Right renal pelvis (tissue), 4 donors: ENCODE results near the gene C17orf75. TPM values are rescaled to one million over a fixed set of nuclear protein-coding genes. Genes with fewer than 3 reads are reported as not detected.
"Not testable (repeated sequence)": the region's sequence is repeated elsewhere in the genome, so short reads cannot be mapped to it uniquely, and the experiment has no call there.

ENCODE experiments used
- DNase-seq, 4 donors: peaks; one replicate each; pipeline ENCODE4 v3.0.0-alpha.2; 2013; ENCODE audit warnings: low read depth in 4 of 4, low spot score in 3 of 4, missing footprints in 1 of 4
- polyA plus RNA-seq, 4 donors: library from polyadenylated mRNA; unstranded; fragments of 120-200 nt; gene quantifications; one replicate each; pipeline ENCODE4 v1.2.1, GENCODE V29; 2013; ENCODE audit not compliant: insufficient read length in 4 of 4

The C17orf75 gene, protein sequence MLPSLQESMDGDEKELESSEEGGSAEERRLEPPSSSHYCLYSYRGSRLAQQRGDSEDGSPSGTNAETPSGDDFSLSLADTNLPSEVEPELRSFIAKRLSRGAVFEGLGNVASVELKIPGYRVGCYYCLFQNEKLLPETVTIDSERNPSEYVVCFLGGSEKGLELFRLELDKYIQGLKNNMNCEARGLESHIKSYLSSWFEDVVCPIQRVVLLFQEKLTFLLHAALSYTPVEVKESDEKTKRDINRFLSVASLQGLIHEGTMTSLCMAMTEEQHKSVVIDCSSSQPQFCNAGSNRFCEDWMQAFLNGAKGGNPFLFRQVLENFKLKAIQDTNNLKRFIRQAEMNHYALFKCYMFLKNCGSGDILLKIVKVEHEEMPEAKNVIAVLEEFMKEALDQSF
- polyA plus RNA-seq: 10 to 100 TPM; 43.0 to 45.3 (median 44.3) TPM

GRCh38 chr17:32341857-32342602 lies at the start of gene C17orf75:
TSS of gene C17orf75 (minus strand) at chr17:32342173. CDS start at chr17:32342139, 34 bp downstream.
- DNase-seq: peak in 3 of 4 donors; percentile 31 to 74 (median 63)

GRCh38 chr17:32388613-32389459 lies 46.9 kb upstream of the C17orf75 start:
- DNase-seq: no peak

DNA sequence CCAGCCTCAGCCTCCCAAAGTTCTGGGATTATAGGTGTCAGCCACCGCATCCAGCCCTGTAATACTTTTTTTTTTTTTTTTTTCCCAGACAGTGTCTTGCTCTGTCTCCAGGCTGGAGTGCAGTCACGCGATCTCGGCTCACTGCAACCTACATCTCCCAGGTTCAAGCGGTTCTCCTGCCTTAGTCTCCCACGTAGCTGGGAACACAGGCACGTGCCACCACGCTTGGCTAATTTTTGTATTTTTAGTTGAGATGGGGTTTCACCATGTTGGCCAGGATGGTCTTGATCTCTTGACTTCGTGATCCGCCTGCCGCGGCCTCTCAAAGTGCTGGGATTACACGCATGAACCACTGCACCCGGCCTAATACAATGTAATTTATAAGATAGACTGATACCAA lies 46.2 kb upstream of the C17orf75 start:
- not testable (repeated sequence) for DNase-seq

GRCh38 chr17:32386844-32387243 lies 44.9 kb upstream of the C17orf75 start:
- DNase-seq: no peak

DNA sequence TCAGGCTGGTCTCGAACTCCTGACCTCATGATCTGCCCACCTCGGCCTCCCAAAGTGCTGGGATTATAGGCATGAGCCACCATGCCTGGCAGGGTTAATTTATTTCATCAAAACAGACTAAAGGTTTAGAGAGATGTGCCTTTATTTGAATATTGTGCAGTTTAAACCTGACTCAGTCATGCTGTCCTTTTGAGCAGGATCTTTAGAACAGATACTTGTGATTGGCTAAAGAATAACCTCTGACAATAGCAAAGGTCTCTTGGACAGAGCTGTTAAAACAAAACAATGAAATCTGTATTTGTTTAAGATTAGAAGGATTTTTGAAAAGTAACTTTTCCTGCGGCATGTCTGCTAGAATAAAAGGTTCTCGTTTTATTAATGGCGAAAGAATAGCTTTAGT lies 44.0 kb upstream of the C17orf75 start:
- no peak for DNase-seq

- DNase-seq: no peak
Measured at GRCh38 chr17:32385121-32385520, 43.1 kb upstream of the C17orf75 start.

- no peak for DNase-seq
Measured at GRCh38 chr17:32383926-32384434, 42.0 kb upstream of the C17orf75 start.

GRCh38 chr17:32382526-32383223 lies 40.7 kb upstream of the C17orf75 start:
- no peak for DNase-seq

GRCh38 chr17:32370426-32370825 lies 28.5 kb upstream of the C17orf75 start:
- DNase-seq: no peak

GRCh38 chr17:32361270-32361669 lies 19.3 kb upstream of the C17orf75 start:
- no peak for DNase-seq

GRCh38 chr17:32357615-32358014 lies 15.6 kb upstream of the C17orf75 start:
- no peak for DNase-seq

DNA sequence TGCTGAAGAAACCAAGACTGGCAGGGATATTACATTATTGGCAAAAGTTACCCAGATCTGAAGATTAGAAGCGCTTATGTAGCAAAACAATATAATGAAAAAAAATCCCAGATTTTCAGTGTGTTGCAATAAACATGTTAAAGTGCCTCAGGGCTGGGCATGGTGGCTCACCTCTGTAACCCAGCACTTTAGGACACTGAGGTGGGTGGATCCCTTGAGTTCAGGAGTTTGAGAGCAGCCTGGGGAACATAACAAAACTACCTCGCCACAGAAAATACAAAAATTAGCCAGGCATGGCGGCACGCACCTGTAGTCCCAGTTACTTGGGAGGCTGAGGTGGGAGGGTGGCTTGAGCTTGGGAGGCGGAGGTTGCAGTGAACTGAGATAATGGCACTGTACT lies 14.8 kb upstream of the C17orf75 start:
- no peak for DNase-seq

DNA sequence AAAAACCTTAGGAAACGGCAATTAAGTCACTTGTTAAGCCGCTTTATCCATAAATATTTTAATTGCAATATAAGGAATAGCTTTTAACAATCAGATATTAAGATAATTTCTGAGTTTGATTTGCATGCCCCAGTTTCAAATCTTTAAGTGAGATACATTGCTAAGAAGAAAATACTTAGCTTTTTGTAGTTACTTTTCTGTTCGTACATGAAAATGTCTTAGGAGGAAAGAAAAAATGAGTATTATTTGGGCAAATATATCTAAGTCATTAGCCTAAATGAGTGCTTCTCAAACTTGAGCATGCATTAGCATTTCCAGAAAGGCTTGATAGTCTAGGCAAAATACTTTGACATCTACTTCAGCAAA lies 14.4 kb upstream of the C17orf75 start:
- no peak for DNase-seq

DNA sequence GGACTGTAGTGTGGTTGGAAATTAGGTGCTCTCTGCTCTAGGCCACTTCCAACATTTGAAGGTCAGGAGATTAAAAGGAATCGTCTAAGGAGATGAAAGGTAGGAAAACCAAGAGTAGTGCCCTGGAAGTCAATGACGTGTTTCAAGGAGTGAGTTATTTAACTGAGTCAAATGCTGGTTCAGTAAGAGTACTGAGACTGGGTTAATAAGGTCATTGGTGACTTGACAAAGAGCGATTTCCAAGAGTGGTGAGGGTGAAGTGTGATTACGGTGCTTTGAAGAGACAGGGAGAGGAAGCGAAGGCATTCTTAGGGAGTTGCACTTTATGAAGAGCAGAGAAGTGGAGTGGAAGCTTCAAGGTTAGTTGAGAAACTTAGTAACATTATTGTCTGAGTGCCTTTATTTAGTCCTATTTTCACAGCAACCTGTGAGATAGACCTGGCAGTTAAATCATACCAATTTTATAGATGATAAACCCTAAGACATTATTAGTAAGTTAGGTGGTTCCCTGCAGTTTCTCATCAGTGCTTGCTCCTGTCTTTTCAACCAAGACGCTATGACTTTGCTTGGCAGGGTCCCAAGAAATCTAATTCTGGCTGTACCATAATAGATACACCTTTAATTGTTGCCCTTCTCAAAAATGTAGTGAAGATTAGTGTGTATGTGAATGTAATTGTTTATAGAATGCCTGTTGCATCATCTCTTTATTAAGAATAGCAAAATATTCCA lies 13.8 kb upstream of the C17orf75 start:
- DNase-seq: no peak

DNA sequence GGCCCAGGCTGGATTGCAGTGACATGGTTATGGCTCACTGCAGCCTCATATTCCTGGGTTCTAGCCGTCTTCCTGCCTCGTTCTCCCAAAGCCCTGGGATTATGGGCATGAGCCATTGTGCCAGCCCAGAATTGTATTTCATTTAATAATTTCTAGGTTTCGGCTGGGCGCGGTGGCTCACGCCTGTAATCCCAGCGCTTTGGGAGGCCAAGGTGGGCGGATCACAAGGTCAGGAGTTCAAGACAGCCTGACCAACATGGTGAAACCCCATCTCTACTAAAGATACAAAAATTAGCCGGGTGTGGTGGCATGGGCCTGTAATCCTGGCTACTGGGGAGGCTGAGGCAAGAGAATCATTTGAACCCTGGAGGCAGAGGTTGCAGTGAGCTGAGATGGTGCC lies 10.8 kb upstream of the C17orf75 start:
- not testable (repeated sequence) for DNase-seq

DNA sequence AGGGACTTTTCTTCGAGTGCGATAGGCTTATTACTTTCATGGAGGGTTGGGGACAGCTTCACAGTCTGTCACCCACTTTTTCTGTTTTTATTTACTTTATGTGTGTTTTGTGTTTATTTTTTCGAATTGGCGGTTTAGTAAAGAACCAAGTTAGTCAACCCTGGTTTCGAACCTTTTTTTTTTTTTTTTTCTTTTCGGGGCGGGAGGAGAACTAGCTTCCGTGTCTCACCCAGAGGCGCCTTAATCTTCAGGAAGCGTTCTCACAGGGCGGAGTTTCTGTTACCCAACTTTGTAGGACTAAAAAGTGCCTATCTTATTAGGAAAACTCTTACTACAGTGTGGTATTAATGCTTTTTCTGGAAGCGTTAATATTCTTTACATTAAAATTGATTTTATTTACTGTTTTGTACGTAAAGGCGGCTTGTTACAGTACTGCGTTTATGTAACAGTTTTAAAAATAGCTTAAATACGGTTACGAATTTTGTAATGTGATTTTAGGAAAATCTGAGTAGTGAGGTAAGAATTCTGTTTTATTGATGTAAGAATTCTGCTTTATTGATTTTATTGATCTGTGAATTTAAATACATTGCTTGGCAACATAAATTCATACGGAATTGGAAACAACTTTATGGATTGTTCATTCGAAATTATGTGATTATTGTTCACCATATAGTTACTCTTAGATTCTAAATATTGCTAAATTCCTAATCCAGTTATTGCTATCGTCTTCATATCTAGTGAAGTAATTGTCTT lies 8.9 kb upstream of the C17orf75 start:
- DNase-seq: peak in 2 of 4 donors; percentile 35 to 49

- peak; percentile 94 to 95 (median 95) for DNase-seq
Measured at GRCh38 chr17:32349854-32350665, 8.1 kb upstream of the C17orf75 start, which contains the start of gene ZNF207. TSS of gene ZNF207 (plus strand) at chr17:32350157. CDS start at chr17:32350286, 129 bp downstream.

DNA sequence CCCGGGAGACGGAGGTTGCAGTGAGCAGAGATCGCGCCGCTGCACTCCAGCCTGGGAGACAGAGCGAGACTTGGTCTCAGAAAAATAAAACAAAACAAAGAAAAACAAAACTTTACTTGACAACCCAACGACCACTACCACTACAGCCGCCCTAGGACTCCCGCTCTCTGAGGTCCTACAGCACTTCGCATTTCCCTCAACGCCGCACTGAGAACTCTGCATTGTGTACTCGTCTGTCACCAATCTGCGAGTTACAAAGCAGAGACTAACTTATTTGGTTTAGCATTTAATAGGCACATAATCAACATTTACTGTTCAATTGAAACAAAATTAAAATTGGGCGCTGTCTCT lies 7.5 kb upstream of the C17orf75 start:
- DNase-seq: peak in 1 of 4 donors; percentile 12
